Neuronal stem cell (in vitro differentiated cells): Measurements from ENCODE around the gene SUN5.

ENCODE experiments used
- DNase-seq: peaks from one replicate; pipeline ENCODE4 v3.0.0-alpha.2; 2013; ENCODE audit warnings: low spot score
- H2AFZ ChIP-seq: one replicate; pipeline ENCODE4 v1.6.1; 2013; ENCODE audit warnings: mild to moderate bottlenecking, low read length, inconsistent platforms
- H2AK5ac ChIP-seq: 2 replicates; pipeline ENCODE4 v1.6.1; 2013; ENCODE audit warnings: low read depth, mild to moderate bottlenecking, inconsistent platforms, low read length, moderate library complexity, mixed read lengths
- H2BK120ac ChIP-seq: 2 replicates; pipeline ENCODE4 v1.6.1; 2013; ENCODE audit warnings: low read depth, mild to moderate bottlenecking, inconsistent platforms, low read length, moderate library complexity, mixed read lengths
- H2BK12ac ChIP-seq: one replicate; pipeline ENCODE4 v1.6.1; 2013; ENCODE audit warnings: low read length, inconsistent platforms
- H2BK15ac ChIP-seq: 2 replicates; pipeline ENCODE4 v1.6.1; 2013; ENCODE audit warnings: mild to moderate bottlenecking, low read length, inconsistent platforms, mixed read lengths
- H2BK5ac ChIP-seq: one replicate; pipeline ENCODE4 v1.6.1; 2013; ENCODE audit warnings: inconsistent platforms, mild to moderate bottlenecking, low read length, moderate library complexity
- H3K14ac ChIP-seq: one replicate; pipeline ENCODE4 v1.6.1; 2013; ENCODE audit warnings: low read length, inconsistent platforms
- H3K18ac ChIP-seq: 2 replicates; pipeline ENCODE4 v1.6.1; 2013; ENCODE audit warnings: low read length, inconsistent platforms
- H3K23ac ChIP-seq: 2 replicates; pipeline ENCODE4 v1.6.1; 2013; ENCODE audit warnings: low read depth, mild to moderate bottlenecking, mixed read lengths, low read length, inconsistent platforms; ENCODE audit not compliant: poor library complexity
- H3K27ac ChIP-seq: replicated peaks from 3 replicates; pipeline ENCODE4 v1.5.1; 2013; ENCODE audit warnings: low read length, inconsistent platforms
- H3K27me3 ChIP-seq, 3 experiments: 2 replicates each; pipeline ENCODE4 v1.6.1; 2013; ENCODE audit warnings: low read length in 3 of 3, mild to moderate bottlenecking in 2 of 3, inconsistent platforms in 1 of 3, low read depth in 1 of 3, mixed read lengths in 1 of 3, moderate library complexity in 1 of 3; ENCODE audit not compliant: control insufficient read depth in 3 of 3, insufficient read depth in 3 of 3
- H3K36me3 ChIP-seq, 2 donors: replicated peaks in 1 of 2; 2 replicates each; pipeline ENCODE4 v1.6.1; 2013; ENCODE audit warnings: low read length in 2 of 2; ENCODE audit not compliant: control insufficient read depth in 2 of 2, insufficient read depth in 2 of 2
- H3K4ac ChIP-seq: 2 replicates; pipeline ENCODE4 v1.6.1; 2013; ENCODE audit warnings: inconsistent platforms, mild to moderate bottlenecking, low read length, moderate library complexity
- H3K4me1 ChIP-seq, 2 donors: 1 replicate in 1 of 2; 2 replicates in 1 of 2; pipeline ENCODE4 v1.6.1; 2013; ENCODE audit warnings: low read length in 2 of 2, low read depth in 1 of 2; ENCODE audit not compliant: control insufficient read depth in 2 of 2, insufficient read depth in 1 of 2
- H3K4me2 ChIP-seq: one replicate; pipeline ENCODE4 v1.6.1; 2013; ENCODE audit warnings: mild to moderate bottlenecking, low read length, inconsistent platforms; ENCODE audit not compliant: insufficient read depth, poor library complexity, severe bottlenecking
- H3K4me3 ChIP-seq, 2 donors: 2 replicates each; pipeline ENCODE4 v1.5.1; 2013; ENCODE audit warnings: low read length in 2 of 2, mild to moderate bottlenecking in 2 of 2, inconsistent platforms in 1 of 2, moderate library complexity in 1 of 2
- H3K79me1 ChIP-seq: one replicate; pipeline ENCODE4 v1.6.1; 2013; ENCODE audit warnings: low read depth, mild to moderate bottlenecking, inconsistent platforms, low read length, moderate library complexity
- H3K9ac ChIP-seq: one replicate; pipeline ENCODE4 v1.6.1; 2013; ENCODE audit warnings: mild to moderate bottlenecking, low read depth, low read length, inconsistent platforms; ENCODE audit not compliant: poor library complexity
- H3K9me3 ChIP-seq, 2 donors: replicated peaks in 1 of 2; 2 replicates each; pipeline versions ENCODE3 to v1.6.1; 2013; ENCODE audit warnings: low read length in 2 of 2, mild to moderate bottlenecking in 2 of 2, inconsistent platforms in 1 of 2, low read depth in 1 of 2, mixed read lengths in 1 of 2, moderate library complexity in 1 of 2; ENCODE audit not compliant: control insufficient read depth in 2 of 2, insufficient read depth in 1 of 2
- H4K8ac ChIP-seq: one replicate; pipeline ENCODE4 v1.6.1; 2013; ENCODE audit warnings: low read depth, mild to moderate bottlenecking, inconsistent platforms, low read length, moderate library complexity
- H4K91ac ChIP-seq: one replicate; pipeline ENCODE4 v1.6.1; 2013; ENCODE audit warnings: low read length, low read depth, mild to moderate bottlenecking, inconsistent platforms; ENCODE audit not compliant: poor library complexity
- WGBS, 2 donors: extraction: QIAGEN DNeasy Blood & Tissue Kit; methylation state at CpG; one replicate each; pipeline ENCODE4 v1.1.7; 2013; ENCODE audit warnings: missing lambda C conversion rate in 2 of 2, mixed read lengths in 1 of 2; ENCODE audit not compliant: insufficient read length in 2 of 2, insufficient replicate concordance in 1 of 2; ENCODE audit errors: extremely low coverage in 2 of 2; 5-methylcytosine and 5-hydroxymethylcytosine counted together

SUN5 gene

DNA sequence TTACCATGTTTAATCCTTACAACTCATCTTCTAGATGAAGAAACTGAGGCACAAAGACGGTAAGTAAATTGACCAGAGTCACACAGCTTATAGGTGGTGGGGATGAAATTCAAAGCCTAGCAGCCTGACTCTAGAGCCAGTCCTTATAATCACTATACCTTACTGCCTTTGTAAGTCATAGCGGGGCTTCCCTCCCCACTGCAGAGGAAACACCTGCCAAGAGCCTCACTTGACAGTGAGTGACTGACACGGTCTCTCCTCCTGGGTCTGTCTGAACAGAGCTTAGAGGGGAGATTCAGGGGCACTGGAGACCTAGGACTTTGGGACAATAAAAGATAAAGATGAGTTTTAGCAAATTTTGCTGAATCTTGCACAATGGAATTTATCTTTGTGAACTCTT is 12.8 kb downstream of the SUN5 start:
- no peak overlapping the region for H3K9ac ChIP-seq
- no peaks in the 10 kb centered on the region for H3K9me3 ChIP-seq
- H4K91ac ChIP-seq = no peak overlapping the region
- no peak overlapping the region for H2BK120ac ChIP-seq
- DNase-seq = no peak
- H3K27me3 ChIP-seq = peaks cover 0 to 7% (median 0%) of the 10 kb centered on the region in 3 experiments
- H3K14ac ChIP-seq = no peak overlapping the region
- no peak overlapping the region for H3K18ac ChIP-seq
- no peak overlapping the region for H2AK5ac ChIP-seq
- no peak overlapping the region for H3K4ac ChIP-seq
- H2BK5ac ChIP-seq = no peak overlapping the region
- no peak overlapping the region for H3K27ac ChIP-seq
- H3K23ac ChIP-seq = no peak overlapping the region
- H2BK12ac ChIP-seq = no peak overlapping the region
- no peaks in the 10 kb centered on the region for H3K79me1 ChIP-seq
- no peak overlapping the region for H3K4me2 ChIP-seq
- H3K4me3 ChIP-seq = no peak overlapping the region
- no peak overlapping the region for H4K8ac ChIP-seq
- H3K4me1 ChIP-seq = peaks cover 0 to 1% of the 10 kb centered on the region in 2 donors
- no peak overlapping the region for H2BK15ac ChIP-seq
- H3K36me3 ChIP-seq = no peaks in the 10 kb centered on the region
- H2AFZ ChIP-seq = no peak overlapping the region
- WGBS, 2 donors = no CpG with 5 or more reads among the region's 3 CpGs

DNA sequence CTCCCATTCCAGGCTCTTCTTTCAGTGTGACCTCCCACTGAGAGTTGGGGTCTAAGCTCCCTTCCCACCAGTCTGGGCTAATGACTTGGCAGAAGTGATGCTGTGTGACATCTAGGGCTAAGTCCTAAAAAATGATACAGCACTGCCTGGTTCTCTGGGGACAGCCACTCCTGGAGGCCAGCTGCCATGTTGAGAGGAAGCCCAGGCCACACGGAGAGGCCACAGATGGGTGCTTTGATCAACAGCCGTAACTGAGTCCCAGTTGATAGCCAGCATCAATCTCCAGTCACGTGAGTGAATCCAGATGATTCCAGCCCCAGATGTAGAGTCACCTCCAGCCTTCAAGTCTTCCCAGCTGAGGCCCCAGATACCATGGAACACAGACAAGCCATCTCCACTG is 13.8 kb downstream of the SUN5 start:
- H3K18ac ChIP-seq = no peak overlapping the region
- H3K4ac ChIP-seq = no peak overlapping the region
- no peak overlapping the region for H2AK5ac ChIP-seq
- no peak overlapping the region for H4K8ac ChIP-seq
- no peak overlapping the region for H3K27ac ChIP-seq
- peaks cover 0 to 4% of the 10 kb centered on the region in 2 donors for H3K4me1 ChIP-seq
- H3K9ac ChIP-seq = no peak overlapping the region
- no peak overlapping the region for H2AFZ ChIP-seq
- H3K79me1 ChIP-seq = no peaks in the 10 kb centered on the region
- H3K4me3 ChIP-seq = no peak overlapping the region
- H3K14ac ChIP-seq = no peak overlapping the region
- H3K4me2 ChIP-seq = no peak overlapping the region
- DNase-seq = no peak
- H3K23ac ChIP-seq = no peak overlapping the region
- no peak overlapping the region for H2BK12ac ChIP-seq
- H2BK120ac ChIP-seq = no peak overlapping the region
- peaks cover 0 to 7% (median 0%) of the 10 kb centered on the region in 3 experiments for H3K27me3 ChIP-seq
- no CpG with 5 or more reads among the region's 3 CpGs for WGBS, 2 donors
- no peaks in the 10 kb centered on the region for H3K9me3 ChIP-seq
- H4K91ac ChIP-seq = no peak overlapping the region
- no peak overlapping the region for H2BK5ac ChIP-seq
- no peak overlapping the region for H2BK15ac ChIP-seq
- no peaks in the 10 kb centered on the region for H3K36me3 ChIP-seq

DNA sequence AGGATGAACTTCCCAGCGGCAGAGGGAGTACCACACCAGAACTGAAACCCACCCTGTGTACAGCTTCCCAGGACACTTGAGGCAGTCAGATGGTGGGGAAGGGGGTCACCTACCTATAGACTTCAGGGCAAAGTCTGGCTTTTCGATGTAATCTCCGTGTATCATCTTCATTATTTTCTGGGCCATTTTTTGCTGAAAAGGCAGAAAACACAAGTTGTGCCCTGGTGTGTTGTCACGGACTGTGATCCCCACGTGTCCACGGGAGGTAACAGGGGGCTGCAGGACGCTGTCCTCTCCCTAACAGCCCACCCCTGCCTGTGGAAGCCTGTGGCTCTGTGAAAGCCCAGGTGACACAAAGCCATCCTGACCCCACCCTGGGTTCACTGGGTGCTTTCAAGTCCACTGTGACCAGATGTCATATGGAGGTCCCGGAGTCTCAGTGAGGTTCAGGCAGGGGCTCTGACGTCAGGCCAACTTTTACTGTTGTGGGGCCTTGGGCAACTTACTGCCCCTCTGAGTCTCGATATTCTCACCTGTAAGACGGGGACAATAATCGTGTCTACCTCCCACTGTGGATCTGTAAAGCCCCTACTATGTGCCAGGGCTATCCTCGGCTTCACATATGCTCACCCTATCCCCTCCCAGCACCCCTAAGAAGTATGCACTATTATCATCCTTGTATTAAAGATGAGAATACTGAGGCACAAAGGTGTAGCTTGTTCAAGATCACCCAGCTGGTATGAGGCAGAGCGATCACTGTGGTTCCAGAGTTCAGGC is 14.5 kb downstream of the SUN5 start:
- Histone ChIP-seq H2BK5ac (no peak overlapping the region), H3K9me3 (no peaks in the 10 kb centered on the region), H2AFZ (no peak overlapping the region), H3K4me1 (peaks cover 0 to 5% of the 10 kb centered on the region in 2 donors), H3K27ac (no peak overlapping the region), H3K14ac (no peak overlapping the region), H3K4me2 (no peak overlapping the region), H3K27me3 (peaks cover 0 to 7% (median 0%) of the 10 kb centered on the region in 3 experiments), H3K23ac (no peak overlapping the region), H3K36me3 (no peaks in the 10 kb centered on the region), H3K4ac (no peak overlapping the region), H2BK12ac (no peak overlapping the region), H3K79me1 (no peaks in the 10 kb centered on the region), H4K91ac (no peak overlapping the region), H3K18ac (no peak overlapping the region), H3K9ac (no peak overlapping the region), H2BK120ac (no peak overlapping the region), H2AK5ac (peak overlapping the region; percentile 32), H2BK15ac (no peak overlapping the region), H3K4me3 (no peak overlapping the region), H4K8ac (no peak overlapping the region)
- DNase-seq = no peak
- WGBS, 2 donors = no CpG with 5 or more reads among the region's 14 CpGs

GRCh38 chr20:32988008-32988407 is 16.2 kb downstream of the SUN5 start:
- Histone ChIP-seq H3K79me1 (no peaks in the 10 kb centered on the region), H3K4me1 (peaks cover 0 to 5% of the 10 kb centered on the region in 2 donors), H4K8ac (no peak overlapping the region), H3K27me3 (peaks cover 0 to 7% (median 0%) of the 10 kb centered on the region in 3 experiments), H2BK5ac (no peak overlapping the region), H3K4ac (no peak overlapping the region), H2BK15ac (peak overlapping the region; percentile 21), H3K23ac (peak overlapping the region; percentile 74), H3K36me3 (no peaks in the 10 kb centered on the region), H3K18ac (peak overlapping the region; percentile 44), H4K91ac (no peak overlapping the region), H2BK120ac (no peak overlapping the region), H2AFZ (no peak overlapping the region), H2BK12ac (peak overlapping the region; percentile 46), H3K14ac (peak overlapping the region; percentile 60), H3K4me3 (no peak overlapping the region), H2AK5ac (no peak overlapping the region), H3K9ac (no peak overlapping the region), H3K27ac (no peak overlapping the region), H3K4me2 (no peak overlapping the region), H3K9me3 (no peaks in the 10 kb centered on the region)
- DNase-seq = no peak
- no CpG with 5 or more reads among the region's 16 CpGs for whole genome bisulfite sequencing, 2 donors
